GM19193 (cell line): ENCODE results near the gene C11orf24.

Experiments
- POLR2A ChIP-seq: IDR thresholded peaks from 4 replicates; pipeline ENCODE4 v1.6.1; 2011; ENCODE audit not compliant: insufficient read depth, insufficient read length; ENCODE audit errors: extremely low read depth

Gene C11orf24

GRCh38 chr11:68287419-68287818, 15.6 kb upstream of the C11orf24 start:
- no peak for TF ChIP-seq POLR2A

DNA sequence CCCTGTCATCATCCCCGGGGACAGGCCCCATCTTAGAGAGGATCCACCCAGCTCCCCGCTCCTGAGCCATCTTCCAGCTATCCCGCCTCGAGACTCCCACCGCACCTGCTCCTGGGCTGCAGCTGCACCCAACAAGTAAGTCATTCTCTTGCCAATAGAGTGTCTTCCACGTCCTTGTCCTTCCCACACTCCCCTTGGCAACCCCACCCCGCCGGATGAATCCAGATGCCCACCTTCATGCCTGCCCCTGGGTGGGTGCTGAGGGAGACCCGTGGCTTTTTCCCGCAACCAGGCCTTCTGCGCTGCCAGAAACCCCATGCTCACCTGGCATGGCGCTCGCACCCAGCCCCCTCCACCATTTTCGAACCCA, 11.1 kb upstream of the C11orf24 start:
- no peak for TF ChIP-seq POLR2A

- TF ChIP-seq POLR2A, result peak; percentile 24
Measured at GRCh38 chr11:68282141-68282860, 10.5 kb upstream of the C11orf24 start.

DNA sequence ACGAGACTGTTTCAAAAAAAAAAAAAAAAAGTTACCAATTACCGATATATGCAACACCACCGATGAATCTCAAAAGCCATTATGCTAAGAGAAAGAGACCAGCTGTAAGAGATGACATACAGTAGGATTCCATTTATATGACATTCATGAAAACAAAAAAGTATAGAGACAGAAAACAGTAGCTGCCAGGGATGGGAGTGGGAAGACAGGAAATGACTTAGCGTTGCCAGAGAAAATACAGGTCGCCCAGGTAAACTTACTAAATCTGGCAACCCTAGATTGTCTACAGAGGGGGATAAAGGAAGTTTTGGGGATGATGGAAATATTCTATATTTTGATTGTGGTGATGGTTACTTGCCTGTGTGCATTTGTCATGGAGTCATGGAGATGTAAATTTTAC, 7.9 kb upstream of the C11orf24 start:
- no peak for TF ChIP-seq POLR2A

DNA sequence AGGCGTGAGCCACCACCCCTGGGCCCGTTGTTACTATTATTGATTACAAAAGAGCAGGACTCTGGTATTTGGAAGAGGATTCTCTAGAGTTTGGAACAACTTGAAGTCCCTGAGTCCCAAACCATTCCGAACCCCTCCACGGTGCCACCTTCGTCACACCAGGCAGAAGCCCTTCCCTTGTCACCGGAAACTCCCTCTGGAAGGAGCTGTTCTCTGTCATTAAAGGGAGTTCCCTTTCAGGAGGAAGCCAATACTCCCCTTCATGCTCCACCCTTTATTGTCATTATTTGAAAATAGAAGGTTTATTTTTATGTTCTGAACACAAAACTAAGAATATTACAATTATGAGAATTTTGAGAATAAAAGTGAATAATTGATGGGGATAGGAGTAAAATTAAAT, 5.1 kb upstream of the C11orf24 start:
- no peak for TF ChIP-seq POLR2A

GRCh38 chr11:68275721-68276507, 4.1 kb upstream of the C11orf24 start:
- no peak for TF ChIP-seq POLR2A

DNA sequence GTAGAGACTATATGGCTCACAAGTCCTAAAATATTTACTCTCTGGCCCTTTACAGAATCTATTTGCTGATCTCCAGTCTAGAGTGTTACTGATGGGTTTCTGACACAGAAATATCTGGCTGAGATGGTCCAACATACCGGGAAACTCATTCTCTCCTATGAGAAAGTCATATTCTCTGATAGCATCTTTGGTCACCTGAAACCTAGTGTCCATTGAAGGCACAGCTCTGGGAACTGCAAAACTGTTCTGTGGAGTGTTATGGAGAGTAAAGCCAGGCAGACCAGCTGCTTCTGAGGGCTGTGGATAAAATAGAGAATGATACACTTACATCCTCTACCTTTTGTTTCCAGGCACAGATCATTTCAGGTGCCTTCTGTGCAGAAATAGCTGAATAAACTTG, 2.5 kb upstream of the C11orf24 start:
- no peak for TF ChIP-seq POLR2A

DNA sequence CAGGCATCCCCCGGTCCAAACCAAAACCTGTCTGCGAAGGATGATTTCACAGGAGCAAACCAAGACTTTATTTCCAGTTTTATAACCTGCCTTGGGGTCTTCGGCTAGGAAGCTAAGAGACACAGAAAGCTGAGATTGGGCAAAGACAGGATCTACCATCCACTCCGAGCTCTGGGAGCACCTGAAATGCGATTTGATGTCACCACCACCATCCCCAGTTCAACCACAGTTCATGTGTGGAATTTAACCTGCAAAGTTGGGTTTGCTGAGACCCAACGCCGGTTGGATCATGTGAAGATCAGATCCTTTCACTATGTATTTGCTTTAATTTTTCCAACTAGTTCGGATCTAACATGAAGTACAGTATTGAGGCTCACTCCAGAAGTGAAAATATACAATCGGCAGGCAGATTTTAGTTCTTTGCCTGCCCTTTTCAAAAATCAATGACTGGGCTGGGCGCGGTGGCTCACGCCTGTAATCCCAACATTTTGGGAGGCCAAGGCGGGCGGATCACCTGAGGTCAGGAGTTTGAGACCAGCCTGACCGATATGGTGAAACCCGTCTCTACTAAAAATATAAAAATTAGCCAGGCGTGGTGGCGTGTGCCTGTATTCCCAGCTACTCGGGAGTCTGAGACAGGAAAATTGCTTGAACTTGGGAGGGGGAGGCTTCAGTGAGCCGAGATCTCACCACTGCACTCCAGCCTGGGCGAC, 1.4 kb upstream of the C11orf24 start:
- TF ChIP-seq POLR2A, result no peak

- TF ChIP-seq POLR2A, result no peak
Measured at GRCh38 chr11:68271023-68271780, 571 bp downstream of the C11orf24 start.

DNA sequence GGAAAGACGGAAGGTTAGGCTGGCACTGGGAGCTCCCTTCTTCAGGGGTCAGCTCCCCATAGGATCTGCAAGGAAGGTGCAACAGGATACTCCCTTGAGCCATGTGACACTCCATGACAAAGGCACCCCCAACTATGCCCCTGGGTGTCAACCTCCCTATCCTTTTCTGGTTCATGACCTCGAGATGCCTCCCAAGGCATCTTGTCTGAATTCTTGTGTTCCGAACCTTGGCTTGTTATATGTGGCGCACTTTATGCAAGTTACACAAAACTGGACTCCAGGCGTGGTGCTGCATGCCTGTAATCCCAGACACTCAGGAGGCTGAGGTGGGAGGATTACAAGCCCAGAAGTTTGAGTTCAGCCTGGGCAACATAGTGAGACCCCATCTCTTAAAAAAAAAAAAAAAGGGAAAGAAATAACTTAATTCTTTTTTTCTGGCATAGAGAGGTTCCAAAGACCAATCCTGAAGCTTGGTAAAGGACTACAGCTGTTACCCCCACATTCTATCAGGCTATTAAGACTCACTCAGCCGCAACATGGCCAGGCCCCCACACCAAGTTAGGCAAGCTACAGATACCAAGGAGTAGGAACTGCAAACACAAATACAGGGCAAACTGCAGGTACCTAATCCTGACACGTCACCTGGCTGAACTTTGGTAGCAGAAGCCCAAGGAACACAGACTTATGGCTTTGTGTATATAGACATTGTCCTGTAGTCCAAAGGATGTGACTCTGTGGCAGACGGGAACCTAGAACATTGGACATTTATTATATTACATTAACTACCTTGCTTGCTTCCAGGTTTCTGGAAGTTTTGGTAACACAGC, 1.4 kb downstream of the C11orf24 start:
- no peak for TF ChIP-seq POLR2A

- TF ChIP-seq POLR2A, result peak; percentile 21
Measured at GRCh38 chr11:68269414-68270081, 2.2 kb downstream of the C11orf24 start.

DNA sequence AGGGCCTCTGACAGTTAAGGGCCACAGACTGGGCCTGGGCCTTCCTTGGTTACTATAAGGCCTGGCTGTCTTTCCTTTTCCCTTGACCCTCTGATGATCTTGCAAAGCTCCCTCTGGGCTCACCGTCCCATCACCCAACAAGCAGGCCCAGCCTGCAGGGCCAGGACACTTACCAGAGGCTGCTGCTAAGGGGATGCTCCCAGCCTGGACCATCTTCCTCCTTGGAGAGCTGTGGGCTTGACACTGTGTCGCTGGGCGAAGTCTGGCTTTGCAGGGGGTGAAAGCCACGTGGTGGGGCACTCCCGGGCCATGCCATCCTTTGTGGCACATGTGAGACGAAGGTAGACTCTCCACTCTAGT, 3.9 kb downstream of the C11orf24 start:
- no peak for TF ChIP-seq POLR2A
